ENCODE data around the gene SH2D6.
"Not testable (repeated sequence)": the region's sequence is repeated elsewhere in the genome, so short reads cannot be mapped to it uniquely, and the experiment has no call there.

SH2D6 gene

GRCh38 chr2:85439025-85439472 is 20.5 kb downstream of the SH2D6 start:
- Histone ChIP-seq H3K4me3 (ENCODE audit: low read length in 2 of 2) (no peak overlapping the region), H3K9ac (ENCODE audit: low read depth in 1 of 2, low read length in 2 of 2) (peak overlapping the region in 1 of 2 donors; percentile 68), H3K4me1 (ENCODE audit: control insufficient read depth in 2 of 2, insufficient read depth in 2 of 2, low read length in 2 of 2) (peaks cover 10 to 13% of the 10 kb centered on the region in 2 donors), H3K27ac (ENCODE audit: low read depth in 2 of 2, low read length in 2 of 2) (peak overlapping the region; percentile 86), H3K36me3 (ENCODE audit: control insufficient read depth in 2 of 2, insufficient read depth in 2 of 2, low read length in 2 of 2) (no peaks in the 10 kb centered on the region), H3K9me3 (ENCODE audit: control insufficient read depth in 2 of 2, low read length in 2 of 2) (no peaks in the 10 kb centered on the region), H3K27me3 (ENCODE audit: control insufficient read depth in 2 of 2, insufficient read depth in 2 of 2, low read length in 2 of 2) (no peaks in the 10 kb centered on the region)

GRCh38 chr2:85439569-85439968 is 21.1 kb downstream of the SH2D6 start:
- H3K27ac ChIP-seq (ENCODE audit: low read depth in 2 of 2, low read length in 2 of 2); H3K4me3 ChIP-seq (ENCODE audit: low read length in 2 of 2); H3K36me3 ChIP-seq (ENCODE audit: control insufficient read depth in 2 of 2, insufficient read depth in 2 of 2, low read length in 2 of 2); H3K9me3 ChIP-seq (ENCODE audit: control insufficient read depth in 2 of 2, low read length in 2 of 2); H3K9ac ChIP-seq (ENCODE audit: low read depth in 1 of 2, low read length in 2 of 2); H3K27me3 ChIP-seq (ENCODE audit: control insufficient read depth in 2 of 2, insufficient read depth in 2 of 2, low read length in 2 of 2): not testable (repeated sequence)
- peaks cover 9 to 10% of the 10 kb centered on the region in 2 donors for H3K4me1 ChIP-seq (ENCODE audit: control insufficient read depth in 2 of 2, insufficient read depth in 2 of 2, low read length in 2 of 2)

- Histone ChIP-seq H3K4me1 (ENCODE audit: control insufficient read depth in 2 of 2, insufficient read depth in 2 of 2, low read length in 2 of 2) (peaks cover 9 to 10% of the 10 kb centered on the region in 2 donors), H3K9ac (ENCODE audit: low read depth in 1 of 2, low read length in 2 of 2) (no peak overlapping the region), H3K4me3 (ENCODE audit: low read length in 2 of 2) (no peak overlapping the region), H3K27ac (ENCODE audit: low read depth in 2 of 2, low read length in 2 of 2) (no peak overlapping the region), H3K27me3 (ENCODE audit: control insufficient read depth in 2 of 2, insufficient read depth in 2 of 2, low read length in 2 of 2) (no peaks in the 10 kb centered on the region), H3K36me3 (ENCODE audit: control insufficient read depth in 2 of 2, insufficient read depth in 2 of 2, low read length in 2 of 2) (no peaks in the 10 kb centered on the region), H3K9me3 (ENCODE audit: control insufficient read depth in 2 of 2, low read length in 2 of 2) (no peaks in the 10 kb centered on the region)
Measured at GRCh38 chr2:85439986-85440385, 21.5 kb downstream of the SH2D6 start.

- Histone ChIP-seq H3K9me3 (ENCODE audit: control insufficient read depth in 2 of 2, low read length in 2 of 2) (no peaks in the 10 kb centered on the region), H3K4me3 (ENCODE audit: low read length in 2 of 2) (no peak overlapping the region), H3K27ac (ENCODE audit: low read depth in 2 of 2, low read length in 2 of 2) (no peak overlapping the region), H3K4me1 (ENCODE audit: control insufficient read depth in 2 of 2, insufficient read depth in 2 of 2, low read length in 2 of 2) (peaks cover 9 to 10% of the 10 kb centered on the region in 2 donors), H3K27me3 (ENCODE audit: control insufficient read depth in 2 of 2, insufficient read depth in 2 of 2, low read length in 2 of 2) (no peaks in the 10 kb centered on the region), H3K36me3 (ENCODE audit: control insufficient read depth in 2 of 2, insufficient read depth in 2 of 2, low read length in 2 of 2) (no peaks in the 10 kb centered on the region), H3K9ac (ENCODE audit: low read depth in 1 of 2, low read length in 2 of 2) (no peak overlapping the region)
Measured at GRCh38 chr2:85440729-85441128, 22.2 kb downstream of the SH2D6 start.

GRCh38 chr2:85441864-85442263 is 23.4 kb downstream of the SH2D6 start:
- no peaks in the 10 kb centered on the region for H3K9me3 ChIP-seq (ENCODE audit: control insufficient read depth in 2 of 2, low read length in 2 of 2)
- H3K9ac ChIP-seq (ENCODE audit: low read depth in 1 of 2, low read length in 2 of 2): no peak overlapping the region
- H3K4me3 ChIP-seq (ENCODE audit: low read length in 2 of 2): no peak overlapping the region
- H3K36me3 ChIP-seq (ENCODE audit: control insufficient read depth in 2 of 2, insufficient read depth in 2 of 2, low read length in 2 of 2): no peaks in the 10 kb centered on the region
- no peaks in the 10 kb centered on the region for H3K27me3 ChIP-seq (ENCODE audit: control insufficient read depth in 2 of 2, insufficient read depth in 2 of 2, low read length in 2 of 2)
- H3K27ac ChIP-seq (ENCODE audit: low read depth in 2 of 2, low read length in 2 of 2): no peak overlapping the region
- H3K4me1 ChIP-seq (ENCODE audit: control insufficient read depth in 2 of 2, insufficient read depth in 2 of 2, low read length in 2 of 2): peaks cover 9 to 10% of the 10 kb centered on the region in 2 donors

- no peaks in the 10 kb centered on the region for H3K9me3 ChIP-seq (ENCODE audit: control insufficient read depth in 2 of 2, low read length in 2 of 2)
- no peak overlapping the region for H3K9ac ChIP-seq (ENCODE audit: low read depth in 1 of 2, low read length in 2 of 2)
- no peaks in the 10 kb centered on the region for H3K36me3 ChIP-seq (ENCODE audit: control insufficient read depth in 2 of 2, insufficient read depth in 2 of 2, low read length in 2 of 2)
- H3K27me3 ChIP-seq (ENCODE audit: control insufficient read depth in 2 of 2, insufficient read depth in 2 of 2, low read length in 2 of 2): no peaks in the 10 kb centered on the region
- no peaks in the 10 kb centered on the region for H3K4me1 ChIP-seq (ENCODE audit: control insufficient read depth in 2 of 2, insufficient read depth in 2 of 2, low read length in 2 of 2)
- no peak overlapping the region for H3K27ac ChIP-seq (ENCODE audit: low read depth in 2 of 2, low read length in 2 of 2)
- no peak overlapping the region for H3K4me3 ChIP-seq (ENCODE audit: low read length in 2 of 2)
Measured at GRCh38 chr2:85444629-85445172, 26.2 kb downstream of the SH2D6 start.

GRCh38 chr2:85445316-85446295 is 27.1 kb downstream of the SH2D6 start:
- Histone ChIP-seq H3K27ac (ENCODE audit: low read depth in 2 of 2, low read length in 2 of 2) (peak overlapping the region; percentile 37 to 48), H3K4me3 (ENCODE audit: low read length in 2 of 2) (no peak overlapping the region), H3K9me3 (ENCODE audit: control insufficient read depth in 2 of 2, low read length in 2 of 2) (no peaks in the 10 kb centered on the region), H3K27me3 (ENCODE audit: control insufficient read depth in 2 of 2, insufficient read depth in 2 of 2, low read length in 2 of 2) (no peaks in the 10 kb centered on the region), H3K36me3 (ENCODE audit: control insufficient read depth in 2 of 2, insufficient read depth in 2 of 2, low read length in 2 of 2) (no peaks in the 10 kb centered on the region), H3K9ac (ENCODE audit: low read depth in 1 of 2, low read length in 2 of 2) (no peak overlapping the region), H3K4me1 (ENCODE audit: control insufficient read depth in 2 of 2, insufficient read depth in 2 of 2, low read length in 2 of 2) (no peaks in the 10 kb centered on the region)

- Histone ChIP-seq H3K36me3 (ENCODE audit: control insufficient read depth in 2 of 2, insufficient read depth in 2 of 2, low read length in 2 of 2) (no peaks in the 10 kb centered on the region), H3K4me3 (ENCODE audit: low read length in 2 of 2) (no peak overlapping the region), H3K9me3 (ENCODE audit: control insufficient read depth in 2 of 2, low read length in 2 of 2) (no peaks in the 10 kb centered on the region), H3K9ac (ENCODE audit: low read depth in 1 of 2, low read length in 2 of 2) (no peak overlapping the region), H3K4me1 (ENCODE audit: control insufficient read depth in 2 of 2, insufficient read depth in 2 of 2, low read length in 2 of 2) (no peaks in the 10 kb centered on the region), H3K27me3 (ENCODE audit: control insufficient read depth in 2 of 2, insufficient read depth in 2 of 2, low read length in 2 of 2) (no peaks in the 10 kb centered on the region), H3K27ac (ENCODE audit: low read depth in 2 of 2, low read length in 2 of 2) (peak overlapping the region; percentile 34 to 48)
Measured at GRCh38 chr2:85446296-85447221, 28.0 kb downstream of the SH2D6 start.

- no peak overlapping the region for H3K4me3 ChIP-seq (ENCODE audit: low read length in 2 of 2)
- no peak overlapping the region for H3K9ac ChIP-seq (ENCODE audit: low read depth in 1 of 2, low read length in 2 of 2)
- H3K27me3 ChIP-seq (ENCODE audit: control insufficient read depth in 2 of 2, insufficient read depth in 2 of 2, low read length in 2 of 2): no peaks in the 10 kb centered on the region
- H3K4me1 ChIP-seq (ENCODE audit: control insufficient read depth in 2 of 2, insufficient read depth in 2 of 2, low read length in 2 of 2): no peaks in the 10 kb centered on the region
- no peaks in the 10 kb centered on the region for H3K9me3 ChIP-seq (ENCODE audit: control insufficient read depth in 2 of 2, low read length in 2 of 2)
- H3K27ac ChIP-seq (ENCODE audit: low read depth in 2 of 2, low read length in 2 of 2): no peak overlapping the region
- H3K36me3 ChIP-seq (ENCODE audit: control insufficient read depth in 2 of 2, insufficient read depth in 2 of 2, low read length in 2 of 2): no peaks in the 10 kb centered on the region
Measured at GRCh38 chr2:85447222-85447585, 28.7 kb downstream of the SH2D6 start.
